ENCODE data around the gene UXS1.

- TF ChIP-seq CTCF (IDR thresholded peaks at IDR 0.05; ENCODE audit: insufficient read depth, low read depth, low read length), result no peak
- no peak for TF ChIP-seq EZH2 (IDR thresholded peaks at IDR 0.05; ENCODE audit: insufficient read depth, low read length)
Observed at GRCh38 chr2:106078096-106078495, 116.0 kb downstream of the UXS1 start.
